ENCODE measurements around the gene TSC1.

- TF ChIP-seq POLR2AphosphoS5 (IDR thresholded peaks at IDR 0.05) (no peak), CTCF (IDR thresholded peaks at IDR 0.05) (no peak), EP300 (IDR thresholded peaks at IDR 0.05) (no peak), POLR2A (IDR thresholded peaks at IDR 0.05) (no peak)
Observed at GRCh38 chr9:132855904-132856303, 88.5 kb downstream of the TSC1 start.

All from suprapubic skin (tissue), 4 donors.